Upper lobe of left lung (tissue), 6 donors: Measurements from ENCODE around the gene TCF7L1. TPM values are rescaled to one million over a fixed set of nuclear protein-coding genes. Genes with fewer than 3 reads are reported as not detected.
"Not testable (repeated sequence)": the region's sequence is repeated elsewhere in the genome, so short reads cannot be mapped to it uniquely, and the experiment has no call there.

Experiments
- ATAC-seq, 2 donors: fragments of 200-7000 bp; cut with Tn5 transposase; one replicate each; pipeline ENCODE4 v1.9.1; 2022; ENCODE audit warnings: mild to moderate bottlenecking in 2 of 2, moderate library complexity in 2 of 2; ENCODE audit not compliant: low FRiP score in 2 of 2
- DNase-seq, 2 donors: peaks; one replicate each; pipeline ENCODE4 v3.0.0-alpha.2; 2019 to 2020
- H3K27ac ChIP-seq, 4 donors: fragments of 200-600 bp; sonication (generic); one replicate each; pipeline ENCODE4 v1.5.1; 2016 to 2019
- H3K27me3 ChIP-seq, 4 donors: fragments of 200-600 bp; sonication (generic); one replicate each; pipeline ENCODE4 v1.5.1; 2017 to 2019
- H3K36me3 ChIP-seq, 4 donors: fragments of 200-600 bp; sonication (generic); one replicate each; pipeline ENCODE4 v1.5.1; 2016 to 2019
- H3K4me1 ChIP-seq, 4 donors: fragments of 200-600 bp; sonication (generic); one replicate each; pipeline ENCODE4 v1.5.1; 2018 to 2019
- H3K4me3 ChIP-seq, 4 donors: fragments of 200-600 bp; sonication (generic); one replicate each; pipeline ENCODE4 v1.5.1; 2017 to 2019; ENCODE audit warnings: mild to moderate bottlenecking in 2 of 4, moderate library complexity in 1 of 4
- H3K9me3 ChIP-seq, 4 donors: fragments of 200-600 bp; sonication (generic); one replicate each; pipeline ENCODE4 v1.5.1; 2018 to 2019
- CTCF ChIP-seq, 6 experiments: fragments of 450-650 bp in 4 of 6; fragments of 200-600 bp in 2 of 6; sonication (generic) in 2 of 6; IDR thresholded peaks; one replicate each; pipeline ENCODE4 v1.5.1; 2016 to 2019; ENCODE audit warnings: antibody characterized with exemption in 6 of 6
- EP300 ChIP-seq, 4 donors: sonication (generic); formaldehyde crosslinking; IDR thresholded peaks; one replicate each; pipeline ENCODE4 v1.5.1; 2017; ENCODE audit warnings: antibody characterized with exemption in 4 of 4, control low read depth in 2 of 4
- POLR2A ChIP-seq, 4 donors: fragments of 450-650 bp; IDR thresholded peaks; one replicate each; pipeline ENCODE4 v1.5.1; 2016 to 2017; ENCODE audit warnings: antibody characterized with exemption in 4 of 4, mild to moderate bottlenecking in 2 of 4
- POLR2AphosphoS5 ChIP-seq, 2 donors: sonication (generic); formaldehyde crosslinking; IDR thresholded peaks; one replicate each; pipeline ENCODE4 v1.5.1; 2017; ENCODE audit warnings: antibody characterized with exemption in 2 of 2
- WGBS, 2 donors: methylation state at CpG; one replicate each; pipeline ENCODE4 v1.1.5; 2017 to 2018; 5-methylcytosine and 5-hydroxymethylcytosine counted together
- total RNA-seq, 6 donors: library from RNA; depleted of rRNA in 4 of 6; stranded (reverse); fragments of >200 nt in 4 of 6; gene quantifications; one replicate each; pipeline versions ENCODE4 v1.1.0 to v1.2.1, GENCODE V29; 2016 to 2021
- donor health status: DM: no; HTN: no; CAD: no; lungs with moderate emphysema.
- donor health status: DM: no; HTN: yes; CAD: no; lungs with severe emphysema.

The TCF7L1 gene
- total RNA-seq, 6 donors from 2014 or later, result 7.3 to 18.4 (median 11.2) TPM

DNA sequence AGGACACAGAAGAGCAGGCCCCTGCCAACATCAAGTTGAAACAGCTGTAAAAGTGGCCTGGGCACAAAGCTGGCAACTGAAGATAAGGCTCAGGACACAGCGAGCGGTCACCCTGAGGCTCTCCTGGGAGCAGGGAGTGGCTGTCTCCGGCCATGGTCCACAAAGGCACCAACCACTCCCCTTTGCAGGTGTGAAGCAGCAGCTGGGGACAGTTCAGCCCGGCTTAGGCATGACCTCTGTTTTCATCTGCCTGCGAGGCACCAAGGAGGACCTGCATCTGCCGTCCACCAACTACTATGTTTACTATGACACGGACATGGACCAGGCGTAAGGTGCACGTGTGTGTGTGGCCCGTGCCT, 181.7 kb downstream of the TCF7L1 start:
- Histone ChIP-seq H3K36me3 (peaks cover 0 to 53% (median 32%) of the 10 kb centered on the region in 4 donors), H3K27ac (no peak overlapping the region), H3K4me3 (no peak overlapping the region), H3K4me1 (peaks cover 9 to 19% (median 15%) of the 10 kb centered on the region in 4 donors), H3K27me3 (no peaks in the 10 kb centered on the region), H3K9me3 (no peaks in the 10 kb centered on the region)
- no peak for ATAC-seq
- WGBS, 2 donors, result 89 to 94% methylated on average over 8 to 10 of the region's 10 CpGs
- TF ChIP-seq POLR2AphosphoS5 (IDR thresholded peaks at IDR 0.05) (peak in 1 of 2 donors; percentile 2), CTCF (IDR thresholded peaks at IDR 0.05) (no peak), POLR2A (IDR thresholded peaks at IDR 0.05) (no peak), EP300 (IDR thresholded peaks at IDR 0.05) (no peak)
- no peak for DNase-seq

GRCh38 chr2:85315921-85316320, 182.7 kb downstream of the TCF7L1 start:
- H3K36me3 ChIP-seq, result peaks cover 0 to 63% (median 41%) of the 10 kb centered on the region in 4 donors
- H3K27ac ChIP-seq, H3K4me3 ChIP-seq, H3K9me3 ChIP-seq, H3K27me3 ChIP-seq, ATAC-seq: not testable (repeated sequence)
- 73% methylated on average over 3 of the region's 5 CpGs; no CpG with 5 or more reads in 1 of the 2 donors for WGBS, 2 donors
- peaks cover 13 to 22% (median 20%) of the 10 kb centered on the region in 4 donors for H3K4me1 ChIP-seq
- DNase-seq, result peak in 1 of 2 donors; percentile 46

GRCh38 chr2:85318222-85319074, 185.3 kb downstream of the TCF7L1 start:
- DNase-seq, result peak in 1 of 2 donors; percentile 54
- peak; percentile 65 to 71 for ATAC-seq
- Histone ChIP-seq H3K4me1 (peaks cover 32 to 42% (median 37%) of the 10 kb centered on the region in 4 donors), H3K4me3 (no peak overlapping the region), H3K9me3 (no peaks in the 10 kb centered on the region), H3K27me3 (no peaks in the 10 kb centered on the region), H3K36me3 (peaks cover 5 to 88% (median 64%) of the 10 kb centered on the region in 4 donors), H3K27ac (no peak overlapping the region)
- TF ChIP-seq EP300 (IDR thresholded peaks at IDR 0.05) (no peak), POLR2AphosphoS5 (IDR thresholded peaks at IDR 0.05) (no peak), POLR2A (IDR thresholded peaks at IDR 0.05) (no peak), CTCF (IDR thresholded peaks at IDR 0.05) (no peak)
- WGBS, 2 donors, result 55 to 71% methylated on average over 8 to 11 of the region's 11 CpGs

- ATAC-seq, result no peak
Measured at GRCh38 chr2:85319796-85320195, 186.6 kb downstream of the TCF7L1 start.

More at GRCh38 chr2:85319796-85320195, 186.6 kb downstream of the TCF7L1 start:
- Histone ChIP-seq H3K27ac (no peak overlapping the region), H3K4me1 (peaks cover 45 to 55% (median 51%) of the 10 kb centered on the region in 4 donors), H3K36me3 (peaks cover 5 to 94% (median 69%) of the 10 kb centered on the region in 4 donors), H3K4me3 (no peak overlapping the region), H3K9me3 (no peaks in the 10 kb centered on the region), H3K27me3 (no peaks in the 10 kb centered on the region)
- TF ChIP-seq EP300 (IDR thresholded peaks at IDR 0.05), result no peak
- TF ChIP-seq POLR2A (IDR thresholded peaks at IDR 0.05), result no peak
- no peak for TF ChIP-seq CTCF (IDR thresholded peaks at IDR 0.05)
- TF ChIP-seq POLR2AphosphoS5 (IDR thresholded peaks at IDR 0.05), result no peak
- 61 to 84% methylated on average over 4 of the region's 4 CpGs for WGBS, 2 donors
- no peak for DNase-seq
